ENCODE measurements around the gene HCK. TPM values are rescaled to one million over a fixed set of nuclear protein-coding genes. Genes with fewer than 3 reads are reported as not detected.
A peak's percentile ranks its signal among the peaks of the same experiment; 100 is the strongest.

The HCK gene
- polyA plus RNA-seq, 2 of the 4 experiments (the other 2 are of a cell fraction): 0.06 TPM; not detected in 1

DNA sequence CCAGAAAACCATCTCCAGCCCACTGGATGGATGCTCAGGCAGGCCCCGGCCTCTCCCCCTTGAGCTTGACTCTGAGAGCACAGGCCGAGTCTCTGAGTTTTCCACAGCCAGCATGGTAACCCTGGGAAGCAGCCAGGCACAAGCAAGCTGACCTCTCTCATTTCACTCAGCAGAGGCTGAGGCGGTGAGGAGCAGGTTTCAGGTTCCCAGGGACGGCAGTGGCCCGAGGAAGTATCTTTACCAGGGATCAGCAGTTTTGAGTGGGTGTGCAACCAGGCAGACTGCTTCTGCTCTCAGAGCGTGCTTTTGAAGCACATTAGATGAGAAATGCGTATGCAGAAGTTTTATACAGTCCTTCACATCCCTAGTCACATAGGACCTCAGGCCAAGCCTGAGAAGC is 12.6 kb downstream of the HCK start (continued):
- TF ChIP-seq, protein P1, sequence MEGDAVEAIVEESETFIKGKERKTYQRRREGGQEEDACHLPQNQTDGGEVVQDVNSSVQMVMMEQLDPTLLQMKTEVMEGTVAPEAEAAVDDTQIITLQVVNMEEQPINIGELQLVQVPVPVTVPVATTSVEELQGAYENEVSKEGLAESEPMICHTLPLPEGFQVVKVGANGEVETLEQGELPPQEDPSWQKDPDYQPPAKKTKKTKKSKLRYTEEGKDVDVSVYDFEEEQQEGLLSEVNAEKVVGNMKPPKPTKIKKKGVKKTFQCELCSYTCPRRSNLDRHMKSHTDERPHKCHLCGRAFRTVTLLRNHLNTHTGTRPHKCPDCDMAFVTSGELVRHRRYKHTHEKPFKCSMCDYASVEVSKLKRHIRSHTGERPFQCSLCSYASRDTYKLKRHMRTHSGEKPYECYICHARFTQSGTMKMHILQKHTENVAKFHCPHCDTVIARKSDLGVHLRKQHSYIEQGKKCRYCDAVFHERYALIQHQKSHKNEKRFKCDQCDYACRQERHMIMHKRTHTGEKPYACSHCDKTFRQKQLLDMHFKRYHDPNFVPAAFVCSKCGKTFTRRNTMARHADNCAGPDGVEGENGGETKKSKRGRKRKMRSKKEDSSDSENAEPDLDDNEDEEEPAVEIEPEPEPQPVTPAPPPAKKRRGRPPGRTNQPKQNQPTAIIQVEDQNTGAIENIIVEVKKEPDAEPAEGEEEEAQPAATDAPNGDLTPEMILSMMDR (IDR thresholded peaks at IDR 0.05): no peak
- TF ChIP-seq RARB (CRISPR knock-in tag; IDR thresholded peaks at IDR 0.05): no peak

DNA sequence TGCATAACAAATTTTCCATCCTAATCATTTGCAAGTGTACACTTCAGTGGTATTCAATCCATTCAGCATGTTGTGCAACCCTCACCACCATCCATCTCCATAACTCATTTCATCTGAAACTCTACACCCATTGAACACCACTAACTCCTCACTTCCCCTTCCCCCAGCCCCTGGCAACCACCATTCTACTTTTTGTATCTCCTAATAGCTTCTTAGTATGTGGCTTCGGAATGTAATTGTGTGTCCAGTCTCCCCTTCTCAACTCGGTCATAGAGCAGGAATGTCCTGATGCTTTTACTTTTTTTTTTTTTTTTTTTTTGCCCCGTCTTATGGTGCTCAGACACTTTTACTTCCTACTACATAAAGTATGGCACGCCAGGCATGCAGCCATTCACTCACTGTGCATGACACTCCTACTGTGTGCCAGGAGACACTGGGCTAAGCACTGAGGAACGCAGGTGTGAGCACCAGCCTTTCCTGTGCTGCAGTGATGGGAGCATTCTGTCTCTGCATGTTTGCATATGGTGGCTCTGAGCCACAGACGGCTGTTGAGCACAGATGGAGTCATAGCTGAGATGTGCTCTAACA is 15.3 kb downstream of the HCK start:
- WGBS (ENCODE audit: missing lambda C conversion rate): 39% methylated on average over 6 of the region's 6 CpGs
- Histone ChIP-seq H3K4me3 (no peak overlapping the region), H3K4me1 (no peaks in the 10 kb centered on the region), H3K4me2 (0 out of 3 replicates have a peak overlapping the region, but pooled peaks have one; percentile 7), H3K9me3 (no peaks in the 10 kb centered on the region), H3K27ac (no peak overlapping the region)
- ATAC-seq (peak in 1 of 2 experiments; percentile 59; a peak in 4 of 6 replicates), DNase-seq (ENCODE audit: low read depth in 1 of 2, low spot score in 1 of 2) (peak in 1 of 2 experiments; percentile 21), FAIRE-seq (no peak)
- POLR2A ChIA-PET: no interaction called here
- TF ChIP-seq EHMT2 (IDR thresholded peaks at IDR 0.05; ENCODE audit: low read depth) (no peak), HDAC2 (IDR thresholded peaks at IDR 0.05) (no peak), CEBPB (IDR thresholded peaks at IDR 0.05) (0 out of 4 replicates have a peak, but pooled peaks of 1 of the 2 experiments have one; percentile 20), FOSB (CRISPR knock-in tag; IDR thresholded peaks at IDR 0.05) (no peak)
- CTCF ChIA-PET: interaction anchor here (0.9 to 1.6 kb wide), 3 partner anchors 26 to 215 kb away, joined by 3 read pairs; no protein-coding TSS in a partner anchor

DNA sequence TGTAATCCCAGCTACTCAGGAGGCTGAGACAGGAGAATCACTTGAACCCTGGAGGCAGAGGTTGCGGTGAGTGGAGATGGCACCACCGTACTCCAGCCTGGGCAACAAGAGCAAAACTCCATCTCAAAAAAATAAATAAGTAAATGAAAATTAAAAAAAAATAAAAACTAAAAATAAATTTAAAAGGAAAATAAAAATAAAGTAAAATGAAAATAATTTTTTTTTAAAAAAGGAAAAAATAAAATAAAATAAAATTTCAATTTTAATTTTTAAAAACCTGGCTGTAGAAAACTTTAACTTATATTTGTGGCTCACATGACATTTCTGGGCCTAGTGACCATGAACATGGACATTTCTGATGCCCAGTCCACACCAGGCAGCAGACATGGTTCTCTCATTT is 16.1 kb downstream of the HCK start:
- no peak for DNase-seq (ENCODE audit: low read depth in 1 of 2, low spot score in 1 of 2)
- ChIA-PET CTCF (interaction anchor here (1.5 to 1.6 kb wide), 2 partner anchors 23 to 25 kb away, joined by 3 to 5 read pairs; no protein-coding TSS in a partner anchor), POLR2A (no interaction called here)
- TF ChIP-seq EHF (CRISPR knock-in tag; IDR thresholded peaks at IDR 0.05) (no peak), NR3C1 (IDR thresholded peaks at IDR 0.05) (no peak), TP53 (CRISPR knock-in tag; IDR thresholded peaks at IDR 0.05) (no peak), JUNB (IDR thresholded peaks at IDR 0.05) (no peak), HEYL (CRISPR knock-in tag; IDR thresholded peaks at IDR 0.05) (no peak), BHLHE40 (IDR thresholded peaks at IDR 0.05; ENCODE audit: low read depth, low read length) (no peak), PHF8 (IDR thresholded peaks at IDR 0.05; ENCODE audit: borderline replicate concordance, low read depth) (no peak), HOXB13 (CRISPR knock-in tag; IDR thresholded peaks at IDR 0.05; ENCODE audit: low read depth) (no peak), ESRRA (IDR thresholded peaks at IDR 0.05; ENCODE audit: borderline replicate concordance, low read length) (no peak), FOSL2 (IDR thresholded peaks at IDR 0.05) (no peak), FOSL2 (CRISPR knock-in tag; IDR thresholded peaks at IDR 0.05) (no peak), RNF2 (IDR thresholded peaks at IDR 0.05; ENCODE audit: borderline replicate concordance, low read depth) (no peak), ZNF302 (CRISPR knock-in tag; IDR thresholded peaks at IDR 0.05) (no peak)
- TF ChIP-seq, protein P2, sequence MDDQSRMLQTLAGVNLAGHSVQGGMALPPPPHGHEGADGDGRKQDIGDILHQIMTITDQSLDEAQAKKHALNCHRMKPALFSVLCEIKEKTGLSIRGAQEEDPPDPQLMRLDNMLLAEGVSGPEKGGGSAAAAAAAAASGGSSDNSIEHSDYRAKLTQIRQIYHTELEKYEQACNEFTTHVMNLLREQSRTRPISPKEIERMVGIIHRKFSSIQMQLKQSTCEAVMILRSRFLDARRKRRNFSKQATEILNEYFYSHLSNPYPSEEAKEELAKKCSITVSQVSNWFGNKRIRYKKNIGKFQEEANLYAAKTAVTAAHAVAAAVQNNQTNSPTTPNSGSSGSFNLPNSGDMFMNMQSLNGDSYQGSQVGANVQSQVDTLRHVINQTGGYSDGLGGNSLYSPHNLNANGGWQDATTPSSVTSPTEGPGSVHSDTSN (IDR thresholded peaks at IDR 0.05): no peak
- TF ChIP-seq, protein P3, sequence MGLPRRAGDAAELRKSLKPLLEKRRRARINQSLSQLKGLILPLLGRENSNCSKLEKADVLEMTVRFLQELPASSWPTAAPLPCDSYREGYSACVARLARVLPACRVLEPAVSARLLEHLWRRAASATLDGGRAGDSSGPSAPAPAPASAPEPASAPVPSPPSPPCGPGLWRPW (IDR thresholded peaks at IDR 0.05): no peak
- no peak overlapping the region for H3K27ac ChIP-seq
- no peak overlapping the region for H3K4me2 ChIP-seq
- ATAC-seq: no peak
- no peak for FAIRE-seq
- H3K4me1 ChIP-seq: no peaks in the 10 kb centered on the region
- H3K4me3 ChIP-seq: no peak overlapping the region
- no peaks in the 10 kb centered on the region for H3K9me3 ChIP-seq
- WGBS (ENCODE audit: missing lambda C conversion rate): 96% methylated on average over 2 of the region's 2 CpGs
